ENCODE results near the gene ESRRA. TPM values are rescaled to one million over a fixed set of nuclear protein-coding genes. Genes with fewer than 3 reads are reported as not detected.
A peak's percentile ranks its signal among the peaks of the same experiment; 100 is the strongest.
"Not testable (repeated sequence)": the region's sequence is repeated elsewhere in the genome, so short reads cannot be mapped to it uniquely, and the experiment has no call there.

ESRRA gene
- total and polyA plus RNA-seq, 2 of the 13 experiments (the other 11 are each of a cell fraction or from before 2014, with no cell fraction given), result 18.1 to 36.3 TPM

- POLR2A ChIA-PET, result interaction anchor here (5.5 kb wide), 1 partner anchor 9 kb away, joined by 103 read pairs; the partner anchor contains the start of genes PRDX5 and TRMT112
- peaks cover 61% of the 10 kb centered on the region for H3K4me1 ChIP-seq (ENCODE audit: insufficient read depth, low read length)
- TF ChIP-seq HNF4A (CRISPR knock-in tag; IDR thresholded peaks at IDR 0.05), result peak; percentile 39; the same call in 1 of the 2 replicates
- peak; percentile 82; the same call in 1 of the 2 replicates for TF ChIP-seq ZNF460 (CRISPR knock-in tag; IDR thresholded peaks at IDR 0.05; ENCODE audit: borderline replicate concordance)
- DNase-seq (ENCODE audit: low spot score); ATAC-seq; H3K27me3 ChIP-seq (ENCODE audit: control insufficient read depth in 1 of 2, insufficient read depth in 2 of 2, low read length in 2 of 2); BruUV-seq (replicated peaks); H2AFZ ChIP-seq (ENCODE audit: low read length); H3K4me3 ChIP-seq (replicated peaks in 1 of 3; ENCODE audit: insufficient read depth in 1 of 3, low read depth in 2 of 3, low read length in 3 of 3); CTCF ChIA-PET (ENCODE audit: low intra/inter-chr PET ratio, low total read pairs); H3K36me3 ChIP-seq (replicated peaks in 1 of 2; ENCODE audit: control insufficient read depth in 1 of 2, insufficient read depth in 2 of 2, low read length in 2 of 2); H3K9me3 ChIP-seq (ENCODE audit: low read length); H4K20me1 ChIP-seq (ENCODE audit: insufficient read depth, low read length); FAIRE-seq; in situ Hi-C loops (cut with HindIII; ENCODE audit: extremely low pct_ligation_motif_present, low pct_unique_long_range_greater_than_20kb): not testable (repeated sequence)
- H3K27ac ChIP-seq (ENCODE audit: extremely low read length, insufficient read depth, low read length), result peak overlapping the region; percentile 82
- 93% methylated on average over 5 of the region's 5 CpGs for WGBS (ENCODE audit: low lambda C conversion rate)
- intact Hi-C loops (cut with micrococcal nuclease; ENCODE audit: unreplicated experiment), result loop anchor here (10.0 kb wide), 1 partner anchor 123 kb away; the partner anchor contains the start of gene STIP1
- peak overlapping the region; percentile 97 for H3K4me2 ChIP-seq (ENCODE audit: low read depth, low read length)
- peak overlapping the region; percentile 81; the same call in 1 of the 2 replicates for H3K9ac ChIP-seq (ENCODE audit: insufficient read depth, low read depth, low read length)
- peaks cover 15% of the 10 kb centered on the region for H3K79me2 ChIP-seq (ENCODE audit: insufficient read depth, low read length)
These were observed 2.5 kb downstream of the ESRRA start for GRCh38 chr11:64307795-64308194.

- H2AFZ ChIP-seq (ENCODE audit: low read length), result no peak overlapping the region
- peaks cover 0 to 18% of the 10 kb centered on the region in 2 experiments; a peak in 2 of 5 replicates for H3K36me3 ChIP-seq (replicated peaks in 1 of 2; ENCODE audit: control insufficient read depth in 1 of 2, insufficient read depth in 2 of 2, low read length in 2 of 2)
- H3K79me2 ChIP-seq (ENCODE audit: insufficient read depth, low read length), result peaks cover 9% of the 10 kb centered on the region
- in situ Hi-C loops (cut with HindIII; ENCODE audit: extremely low pct_ligation_motif_present, low pct_unique_long_range_greater_than_20kb), result no loop called here
- FAIRE-seq, result no peak
- intact Hi-C loops (cut with micrococcal nuclease; ENCODE audit: unreplicated experiment), result no loop called here
- no peak overlapping the region for H3K27ac ChIP-seq (ENCODE audit: extremely low read length, insufficient read depth, low read length)
- no peak for DNase-seq (ENCODE audit: low spot score)
- H3K27me3 ChIP-seq (ENCODE audit: control insufficient read depth in 1 of 2, insufficient read depth in 2 of 2, low read length in 2 of 2), result no peaks in the 10 kb centered on the region; a peak in 1 of 5 replicates
- no peaks in the 10 kb centered on the region for H4K20me1 ChIP-seq (ENCODE audit: insufficient read depth, low read length)
- no peak for ATAC-seq
- peaks cover 36% of the 10 kb centered on the region for H3K4me1 ChIP-seq (ENCODE audit: insufficient read depth, low read length)
- ChIA-PET POLR2A (no interaction called here), CTCF (ENCODE audit: low intra/inter-chr PET ratio, low total read pairs) (no interaction called here)
- H3K4me3 ChIP-seq (replicated peaks in 1 of 3; ENCODE audit: insufficient read depth in 1 of 3, low read depth in 2 of 3, low read length in 3 of 3), result no peak overlapping the region
- TF ChIP-seq POLR2G (IDR thresholded peaks at IDR 0.05; ENCODE audit: low read depth, low read length) (peak; percentile 19; the same call in 1 of the 2 replicates), ZNF253 (CRISPR knock-in tag; IDR thresholded peaks at IDR 0.05; ENCODE audit: borderline replicate concordance) (no peak), ARHGAP35 (CRISPR knock-in tag; IDR thresholded peaks at IDR 0.05; ENCODE audit: borderline replicate concordance) (no peak)
- BruUV-seq (replicated peaks), result no TSS peak
- over 99% methylated on average over 10 of the region's 10 CpGs for WGBS (ENCODE audit: low lambda C conversion rate)
- H3K9ac ChIP-seq (ENCODE audit: insufficient read depth, low read depth, low read length), result no peak overlapping the region
- no peaks in the 10 kb centered on the region for H3K9me3 ChIP-seq (ENCODE audit: low read length)
- no peak overlapping the region for H3K4me2 ChIP-seq (ENCODE audit: low read depth, low read length)
These were observed 7.6 kb downstream of the ESRRA start for GRCh38 chr11:64312947-64313346.
